GM12801 (cell line): ENCODE data around the gene ABHD6.

Experiments used
- CTCF ChIP-seq: IDR thresholded peaks from one replicate; pipeline ENCODE4 v1.5.1; 2011; ENCODE audit warnings: control low read depth; ENCODE audit not compliant: insufficient read length; ENCODE audit errors: extremely low read depth

ABHD6 gene

GRCh38 chr3:58292866-58293265 lies 55.3 kb downstream of the ABHD6 start:
- no peak for TF ChIP-seq CTCF

DNA sequence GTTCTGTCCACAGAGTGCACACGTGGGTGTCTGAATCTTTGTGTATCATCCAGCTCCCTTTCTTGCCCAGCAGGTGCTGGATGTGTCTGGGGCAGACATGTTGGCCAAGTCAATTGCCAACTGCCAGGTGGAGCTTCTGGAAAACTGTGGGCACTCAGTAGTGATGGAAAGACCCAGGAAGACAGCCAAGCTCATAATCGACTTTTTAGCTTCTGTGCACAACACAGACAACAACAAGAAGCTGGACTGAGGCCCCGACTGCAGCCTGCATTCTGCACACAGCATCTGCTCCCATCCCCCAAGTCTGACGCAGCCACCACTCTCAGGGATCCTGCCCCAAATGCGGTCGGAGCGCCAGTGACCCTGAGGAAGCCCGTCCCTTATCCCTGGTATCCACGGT lies 55.9 kb downstream of the ABHD6 start:
- no peak for TF ChIP-seq CTCF

DNA sequence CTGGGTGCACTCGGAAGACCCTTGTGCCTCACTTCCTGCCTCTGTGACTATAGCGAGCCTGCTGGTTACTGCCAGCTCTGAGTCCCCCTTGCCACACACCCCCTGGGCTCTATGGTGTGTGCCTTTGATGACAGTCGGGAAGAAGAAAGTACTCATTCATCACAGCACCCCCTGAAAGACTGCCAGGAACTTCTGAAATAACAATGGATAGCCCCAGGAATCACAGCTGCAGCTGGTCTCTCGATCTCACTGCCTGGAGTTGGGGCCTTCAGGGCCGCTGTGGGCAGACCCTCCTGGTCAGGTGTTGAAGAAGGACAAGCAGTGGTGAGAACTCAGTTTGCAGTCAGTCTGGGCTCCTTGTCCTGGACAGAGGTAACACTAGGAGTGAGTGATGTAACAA lies 58.7 kb downstream of the ABHD6 start:
- no peak for TF ChIP-seq CTCF

- no peak for TF ChIP-seq CTCF
Observed at GRCh38 chr3:58296843-58297242, 59.3 kb downstream of the ABHD6 start.

GRCh38 chr3:58298190-58298589 lies 60.6 kb downstream of the ABHD6 start:
- no peak for TF ChIP-seq CTCF

GRCh38 chr3:58299075-58299474 lies 61.5 kb downstream of the ABHD6 start:
- no peak for TF ChIP-seq CTCF

GRCh38 chr3:58299839-58300516 lies 62.4 kb downstream of the ABHD6 start:
- TF ChIP-seq CTCF: no peak
